Measurements from ENCODE around the gene APOL6.
A peak's percentile ranks its signal among the peaks of the same experiment; 100 is the strongest.

APOL6 gene

DNA sequence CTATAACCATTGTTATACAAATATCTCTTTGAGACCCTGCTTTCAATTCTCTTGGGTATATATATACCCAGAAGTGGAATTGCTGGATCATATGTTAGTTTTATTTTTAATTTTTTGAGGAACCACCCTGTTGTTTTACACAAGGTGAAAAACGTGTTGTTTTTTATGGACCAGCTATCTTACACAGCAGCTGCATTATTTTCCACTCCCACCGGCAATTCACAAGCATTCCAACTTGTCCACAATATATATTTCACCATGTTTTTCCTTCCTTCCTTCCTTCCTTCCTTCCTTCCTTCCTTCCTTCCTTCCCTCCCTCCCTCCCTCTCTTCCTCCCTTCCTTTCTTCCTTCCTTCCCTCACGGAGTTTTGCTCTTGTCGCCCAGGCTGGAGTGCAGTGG is 63.1 kb downstream of the APOL6 start:
- no peaks in the 10 kb centered on the region for H3K27me3 ChIP-seq (ENCODE audit: insufficient read depth, low read length)
- no peaks in the 10 kb centered on the region for H3F3A ChIP-seq (ENCODE audit: insufficient read depth, low read length)
- no peaks in the 10 kb centered on the region for H3K9me2 ChIP-seq (ENCODE audit: low read depth, low read length)
- H3K9ac ChIP-seq (ENCODE audit: low read length) = no peak overlapping the region
- no peak overlapping the region for H3K4me2 ChIP-seq (ENCODE audit: low read length)
- H3K4me3 ChIP-seq (ENCODE audit: low read depth, low read length, poor library complexity, severe bottlenecking) = no peak overlapping the region
- H3K36me3 ChIP-seq (ENCODE audit: insufficient read depth, low read length) = no peaks in the 10 kb centered on the region
- H4K20me1 ChIP-seq (ENCODE audit: insufficient read depth, low read length) = no peaks in the 10 kb centered on the region
- no peaks in the 10 kb centered on the region for H3K9me3 ChIP-seq (ENCODE audit: low read length)
- no peak overlapping the region for H2AFZ ChIP-seq (ENCODE audit: low read length)
- H3K27ac ChIP-seq (ENCODE audit: low read depth, low read length, poor library complexity, severe bottlenecking) = no peak overlapping the region
- no peaks in the 10 kb centered on the region for H3K79me2 ChIP-seq (ENCODE audit: insufficient read depth, low read length)
- H3K4me1 ChIP-seq (ENCODE audit: insufficient read depth, low read length, severe bottlenecking) = no peaks in the 10 kb centered on the region
- no peak for TF ChIP-seq EZH2 (IDR thresholded peaks at IDR 0.05; ENCODE audit: borderline replicate concordance, low read length)
- TF ChIP-seq, protein P1, sequence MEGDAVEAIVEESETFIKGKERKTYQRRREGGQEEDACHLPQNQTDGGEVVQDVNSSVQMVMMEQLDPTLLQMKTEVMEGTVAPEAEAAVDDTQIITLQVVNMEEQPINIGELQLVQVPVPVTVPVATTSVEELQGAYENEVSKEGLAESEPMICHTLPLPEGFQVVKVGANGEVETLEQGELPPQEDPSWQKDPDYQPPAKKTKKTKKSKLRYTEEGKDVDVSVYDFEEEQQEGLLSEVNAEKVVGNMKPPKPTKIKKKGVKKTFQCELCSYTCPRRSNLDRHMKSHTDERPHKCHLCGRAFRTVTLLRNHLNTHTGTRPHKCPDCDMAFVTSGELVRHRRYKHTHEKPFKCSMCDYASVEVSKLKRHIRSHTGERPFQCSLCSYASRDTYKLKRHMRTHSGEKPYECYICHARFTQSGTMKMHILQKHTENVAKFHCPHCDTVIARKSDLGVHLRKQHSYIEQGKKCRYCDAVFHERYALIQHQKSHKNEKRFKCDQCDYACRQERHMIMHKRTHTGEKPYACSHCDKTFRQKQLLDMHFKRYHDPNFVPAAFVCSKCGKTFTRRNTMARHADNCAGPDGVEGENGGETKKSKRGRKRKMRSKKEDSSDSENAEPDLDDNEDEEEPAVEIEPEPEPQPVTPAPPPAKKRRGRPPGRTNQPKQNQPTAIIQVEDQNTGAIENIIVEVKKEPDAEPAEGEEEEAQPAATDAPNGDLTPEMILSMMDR (IDR thresholded peaks at IDR 0.05; ENCODE audit: low read length) = no peak

DNA sequence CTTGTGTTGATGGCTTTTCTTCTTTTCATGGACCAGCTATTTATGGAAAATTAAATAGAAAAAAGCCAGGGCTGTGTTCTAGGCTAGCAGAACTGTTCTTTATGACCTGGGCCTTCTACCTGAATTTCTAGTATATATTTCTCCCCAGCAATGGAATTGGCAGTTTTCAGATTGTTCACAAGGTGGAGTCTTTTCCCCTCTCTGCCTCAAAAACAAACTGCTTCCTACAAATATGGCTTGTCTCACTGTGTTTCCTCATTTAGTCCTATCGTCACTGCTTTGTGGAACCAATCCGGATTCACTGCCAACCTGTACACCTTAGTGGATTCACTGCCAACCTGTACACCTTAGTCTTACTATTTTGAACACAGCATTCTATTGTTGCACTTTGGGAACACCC is 64.4 kb downstream of the APOL6 start:
- TF ChIP-seq EZH2 (IDR thresholded peaks at IDR 0.05; ENCODE audit: borderline replicate concordance, low read length) = no peak
- TF ChIP-seq, protein P1 (IDR thresholded peaks at IDR 0.05; ENCODE audit: low read length) = peak; percentile 35; the same call in 1 of the 2 replicates
- Histone ChIP-seq H3K4me3 (ENCODE audit: low read depth, low read length, poor library complexity, severe bottlenecking) (no peak overlapping the region), H3K4me2 (ENCODE audit: low read length) (no peak overlapping the region), H3K79me2 (ENCODE audit: insufficient read depth, low read length) (no peaks in the 10 kb centered on the region), H2AFZ (ENCODE audit: low read length) (no peak overlapping the region), H3K36me3 (ENCODE audit: insufficient read depth, low read length) (no peaks in the 10 kb centered on the region), H3K27me3 (ENCODE audit: insufficient read depth, low read length) (no peaks in the 10 kb centered on the region), H3K27ac (ENCODE audit: low read depth, low read length, poor library complexity, severe bottlenecking) (no peak overlapping the region), H3F3A (ENCODE audit: insufficient read depth, low read length) (no peaks in the 10 kb centered on the region), H3K4me1 (ENCODE audit: insufficient read depth, low read length, severe bottlenecking) (no peaks in the 10 kb centered on the region), H3K9ac (ENCODE audit: low read length) (no peak overlapping the region), H4K20me1 (ENCODE audit: insufficient read depth, low read length) (no peaks in the 10 kb centered on the region), H3K9me2 (ENCODE audit: low read depth, low read length) (no peaks in the 10 kb centered on the region), H3K9me3 (ENCODE audit: low read length) (no peaks in the 10 kb centered on the region)

DNA sequence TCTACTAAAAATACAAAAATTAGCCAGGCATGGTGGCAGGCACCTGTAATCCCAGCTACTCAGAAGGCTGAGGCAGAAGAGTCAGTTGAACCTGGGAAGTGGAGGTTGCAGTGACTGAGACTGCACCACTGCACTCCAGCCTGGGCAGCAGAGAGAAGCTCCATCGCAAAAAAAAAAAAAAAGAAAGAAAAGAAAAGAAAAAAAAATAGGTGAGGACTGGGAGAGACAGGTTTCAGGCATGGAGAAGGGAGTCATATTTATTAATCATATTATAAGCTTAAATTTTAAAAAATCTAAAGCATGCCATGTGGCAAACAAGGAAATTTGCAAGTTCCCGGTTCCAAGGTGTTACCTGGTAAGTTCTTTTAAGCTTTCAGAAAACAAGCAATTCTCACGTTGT is 69.3 kb downstream of the APOL6 start, which contains the start of gene APOL5:
TSS of gene APOL5 (plus strand) at position 301 of the 400 bp plus-strand sequence. CDS start at position 301, 0 bp downstream.
- no peaks in the 10 kb centered on the region for H4K20me1 ChIP-seq (ENCODE audit: insufficient read depth, low read length)
- no peak within 1 kb of the TSS for H3K4me2 ChIP-seq (ENCODE audit: low read length)
- no peak within 1 kb of the TSS for H3K27ac ChIP-seq (ENCODE audit: low read depth, low read length, poor library complexity, severe bottlenecking)
- H3K36me3 ChIP-seq (ENCODE audit: insufficient read depth, low read length) = no peaks in the 10 kb centered on the region
- no peaks in the 10 kb centered on the region for H3K9me2 ChIP-seq (ENCODE audit: low read depth, low read length)
- no peaks in the 10 kb centered on the region for H3F3A ChIP-seq (ENCODE audit: insufficient read depth, low read length)
- no peaks in the 10 kb centered on the region for H3K79me2 ChIP-seq (ENCODE audit: insufficient read depth, low read length)
- H3K27me3 ChIP-seq (ENCODE audit: insufficient read depth, low read length) = no peaks in the 10 kb centered on the region
- no peak within 1 kb of the TSS for H3K9ac ChIP-seq (ENCODE audit: low read length)
- H3K4me3 ChIP-seq (ENCODE audit: low read depth, low read length, poor library complexity, severe bottlenecking) = no peak within 1 kb of the TSS
- TF ChIP-seq, protein P1 (IDR thresholded peaks at IDR 0.05; ENCODE audit: low read length) = no peak
- TF ChIP-seq EZH2 (IDR thresholded peaks at IDR 0.05; ENCODE audit: borderline replicate concordance, low read length) = no peak
- no peaks in the 10 kb centered on the region for H3K9me3 ChIP-seq (ENCODE audit: low read length)
- peaks cover 26% of the 10 kb centered on the region for H3K4me1 ChIP-seq (ENCODE audit: insufficient read depth, low read length, severe bottlenecking)
- H2AFZ ChIP-seq (ENCODE audit: low read length) = no peak within 1 kb of the TSS

All from OCI-LY1 (cell line).